ENCODE results near the gene DPYD. TPM values are rescaled to one million over a fixed set of nuclear protein-coding genes. Genes with fewer than 3 reads are reported as not detected.

Gene DPYD
- polyA plus RNA-seq, 2 donors = 6.7 to 10.0 TPM

GRCh38 chr1:97599447-97599846 is 321.4 kb downstream of the DPYD start:
- 72 to 76% methylated on average over 2 of the region's 2 CpGs for WGBS, 2 donors
- Histone ChIP-seq H3K27me3 (ENCODE audit: control insufficient read depth in 1 of 2, insufficient read depth in 2 of 2, low read length in 2 of 2) (no peaks in the 10 kb centered on the region), H3K36me3 (ENCODE audit: control insufficient read depth in 2 of 2, insufficient read depth in 2 of 2, low read length in 1 of 2) (no peaks in the 10 kb centered on the region), H3K27ac (ENCODE audit: low read depth in 2 of 2, low read length in 1 of 2) (no peak overlapping the region), H3K9me3 (ENCODE audit: control insufficient read depth in 2 of 2, insufficient read depth in 1 of 2, low read depth in 1 of 2, low read length in 1 of 2) (no peaks in the 10 kb centered on the region), H3K4me3 (ENCODE audit: low read depth in 1 of 2, low read length in 2 of 2) (no peak overlapping the region), H3K4me1 (ENCODE audit: control insufficient read depth in 2 of 2, insufficient read depth in 2 of 2, low read length in 1 of 2) (no peaks in the 10 kb centered on the region)

- Histone ChIP-seq H3K27me3 (ENCODE audit: control insufficient read depth in 1 of 2, insufficient read depth in 2 of 2, low read length in 2 of 2) (no peaks in the 10 kb centered on the region), H3K9me3 (ENCODE audit: control insufficient read depth in 2 of 2, insufficient read depth in 1 of 2, low read depth in 1 of 2, low read length in 1 of 2) (no peaks in the 10 kb centered on the region)
- 93 to 96% methylated on average over 8 of the region's 8 CpGs for WGBS, 2 donors
These were observed 327.6 kb downstream of the DPYD start for GRCh38 chr1:97593192-97593591.

DNA sequence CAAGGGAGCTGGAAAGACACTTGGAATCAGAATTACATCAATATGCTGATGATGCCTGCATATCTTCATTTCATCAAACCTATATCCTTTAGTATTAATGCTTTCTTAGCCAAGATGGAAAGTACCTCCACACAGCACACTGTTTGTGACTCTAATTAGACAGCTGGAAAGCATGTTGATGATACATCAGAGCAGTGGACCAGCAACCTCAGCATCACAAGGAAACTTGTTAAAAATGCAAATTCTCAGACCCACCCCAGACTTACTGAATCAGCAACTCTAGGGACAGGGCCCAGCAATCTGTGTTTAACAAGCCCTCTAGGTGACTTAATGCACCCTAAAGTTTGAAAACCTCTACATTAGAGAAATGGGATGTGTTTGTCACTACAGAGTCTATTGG is 332.1 kb downstream of the DPYD start:
- Histone ChIP-seq H3K27ac (ENCODE audit: low read depth in 2 of 2, low read length in 1 of 2) (no peak overlapping the region), H3K4me1 (ENCODE audit: control insufficient read depth in 2 of 2, insufficient read depth in 2 of 2, low read length in 1 of 2) (no peaks in the 10 kb centered on the region), H3K36me3 (ENCODE audit: control insufficient read depth in 2 of 2, insufficient read depth in 2 of 2, low read length in 1 of 2) (no peaks in the 10 kb centered on the region), H3K27me3 (ENCODE audit: control insufficient read depth in 1 of 2, insufficient read depth in 2 of 2, low read length in 2 of 2) (no peaks in the 10 kb centered on the region), H3K9me3 (ENCODE audit: control insufficient read depth in 2 of 2, insufficient read depth in 1 of 2, low read depth in 1 of 2, low read length in 1 of 2) (no peaks in the 10 kb centered on the region), H3K4me3 (ENCODE audit: low read depth in 1 of 2, low read length in 2 of 2) (no peak overlapping the region)

More at GRCh38 chr1:97593192-97593591, 327.6 kb downstream of the DPYD start:
- Histone ChIP-seq H3K4me1 (ENCODE audit: control insufficient read depth in 2 of 2, insufficient read depth in 2 of 2, low read length in 1 of 2) (no peaks in the 10 kb centered on the region), H3K4me3 (ENCODE audit: low read depth in 1 of 2, low read length in 2 of 2) (no peak overlapping the region), H3K36me3 (ENCODE audit: control insufficient read depth in 2 of 2, insufficient read depth in 2 of 2, low read length in 1 of 2) (no peaks in the 10 kb centered on the region), H3K27ac (ENCODE audit: low read depth in 2 of 2, low read length in 1 of 2) (no peak overlapping the region)

DNA sequence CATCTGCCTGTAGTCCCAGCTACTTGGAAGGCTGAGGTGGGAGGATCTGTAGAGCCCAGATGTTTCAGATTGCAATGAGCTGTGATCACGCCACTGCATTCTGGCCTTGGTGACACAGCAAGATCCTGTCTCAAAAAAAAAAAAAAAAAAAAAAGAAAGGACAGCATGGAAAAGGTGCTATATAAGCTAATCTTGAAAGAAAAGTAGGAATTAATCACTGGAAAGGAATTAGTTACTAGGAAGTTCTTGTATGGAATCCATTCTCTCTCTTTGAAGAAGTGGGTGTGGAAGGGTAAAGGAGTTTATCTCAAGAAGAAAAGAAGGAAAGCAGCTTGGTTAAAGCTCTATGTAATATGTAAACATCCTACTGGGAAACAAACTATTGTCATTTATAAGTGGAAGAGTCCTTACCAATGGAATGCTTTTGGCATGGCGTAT is 339.2 kb downstream of the DPYD start:
- Histone ChIP-seq H3K4me3 (ENCODE audit: low read depth in 1 of 2, low read length in 2 of 2) (no peak overlapping the region), H3K27me3 (ENCODE audit: control insufficient read depth in 1 of 2, insufficient read depth in 2 of 2, low read length in 2 of 2) (no peaks in the 10 kb centered on the region), H3K4me1 (ENCODE audit: control insufficient read depth in 2 of 2, insufficient read depth in 2 of 2, low read length in 1 of 2) (no peaks in the 10 kb centered on the region), H3K9me3 (ENCODE audit: control insufficient read depth in 2 of 2, insufficient read depth in 1 of 2, low read depth in 1 of 2, low read length in 1 of 2) (no peaks in the 10 kb centered on the region), H3K27ac (ENCODE audit: low read depth in 2 of 2, low read length in 1 of 2) (no peak overlapping the region), H3K36me3 (ENCODE audit: control insufficient read depth in 2 of 2, insufficient read depth in 2 of 2, low read length in 1 of 2) (no peaks in the 10 kb centered on the region)
- WGBS, 2 donors = 95 to 96% methylated on average over 2 of the region's 2 CpGs

GRCh38 chr1:97577613-97578012 is 343.2 kb downstream of the DPYD start:
- Histone ChIP-seq H3K36me3 (ENCODE audit: control insufficient read depth in 2 of 2, insufficient read depth in 2 of 2, low read length in 1 of 2) (no peaks in the 10 kb centered on the region), H3K27me3 (ENCODE audit: control insufficient read depth in 1 of 2, insufficient read depth in 2 of 2, low read length in 2 of 2) (no peaks in the 10 kb centered on the region), H3K27ac (ENCODE audit: low read depth in 2 of 2, low read length in 1 of 2) (no peak overlapping the region), H3K4me3 (ENCODE audit: low read depth in 1 of 2, low read length in 2 of 2) (no peak overlapping the region), H3K4me1 (ENCODE audit: control insufficient read depth in 2 of 2, insufficient read depth in 2 of 2, low read length in 1 of 2) (no peaks in the 10 kb centered on the region), H3K9me3 (ENCODE audit: control insufficient read depth in 2 of 2, insufficient read depth in 1 of 2, low read depth in 1 of 2, low read length in 1 of 2) (no peaks in the 10 kb centered on the region)
- 95 to 97% methylated on average over 4 of the region's 4 CpGs for WGBS, 2 donors

DNA sequence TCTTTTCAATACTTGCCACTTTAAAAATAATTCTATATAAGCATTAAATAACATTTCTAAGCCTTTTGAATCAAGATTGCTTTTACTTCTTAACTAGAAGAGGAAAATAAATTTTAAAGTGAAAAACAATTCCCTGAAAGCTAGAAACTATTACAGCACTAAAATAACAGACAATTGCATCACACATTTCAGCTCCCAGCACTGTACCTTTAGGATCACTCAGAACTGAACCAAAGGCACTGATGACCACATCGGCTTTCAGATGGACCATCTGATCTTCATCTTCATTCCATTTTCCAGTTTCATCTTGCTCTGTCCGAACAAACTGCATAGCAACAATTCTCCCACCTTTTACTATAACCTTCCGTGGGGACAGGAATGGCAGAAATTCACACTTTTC is 347.3 kb downstream of the DPYD start:
- 91 to 98% methylated on average over 3 of the region's 3 CpGs for WGBS, 2 donors
- Histone ChIP-seq H3K27me3 (ENCODE audit: control insufficient read depth in 1 of 2, insufficient read depth in 2 of 2, low read length in 2 of 2) (no peaks in the 10 kb centered on the region), H3K36me3 (ENCODE audit: control insufficient read depth in 2 of 2, insufficient read depth in 2 of 2, low read length in 1 of 2) (no peaks in the 10 kb centered on the region), H3K9me3 (ENCODE audit: control insufficient read depth in 2 of 2, insufficient read depth in 1 of 2, low read depth in 1 of 2, low read length in 1 of 2) (no peaks in the 10 kb centered on the region), H3K27ac (ENCODE audit: low read depth in 2 of 2, low read length in 1 of 2) (no peak overlapping the region), H3K4me1 (ENCODE audit: control insufficient read depth in 2 of 2, insufficient read depth in 2 of 2, low read length in 1 of 2) (no peaks in the 10 kb centered on the region), H3K4me3 (ENCODE audit: low read depth in 1 of 2, low read length in 2 of 2) (no peak overlapping the region)

GRCh38 chr1:97572561-97572960 is 348.3 kb downstream of the DPYD start:
- H3K4me3 ChIP-seq (ENCODE audit: low read depth in 1 of 2, low read length in 2 of 2) = no peak overlapping the region
- WGBS, 2 donors = 70 to 78% methylated on average over 1 of the region's 1 CpG
- no peaks in the 10 kb centered on the region for H3K9me3 ChIP-seq (ENCODE audit: control insufficient read depth in 2 of 2, insufficient read depth in 1 of 2, low read depth in 1 of 2, low read length in 1 of 2)
- no peaks in the 10 kb centered on the region for H3K36me3 ChIP-seq (ENCODE audit: control insufficient read depth in 2 of 2, insufficient read depth in 2 of 2, low read length in 1 of 2)
- H3K27ac ChIP-seq (ENCODE audit: low read depth in 2 of 2, low read length in 1 of 2) = no peak overlapping the region
- no peaks in the 10 kb centered on the region for H3K4me1 ChIP-seq (ENCODE audit: control insufficient read depth in 2 of 2, insufficient read depth in 2 of 2, low read length in 1 of 2)
- no peaks in the 10 kb centered on the region for H3K27me3 ChIP-seq (ENCODE audit: control insufficient read depth in 1 of 2, insufficient read depth in 2 of 2, low read length in 2 of 2)

GRCh38 chr1:97571760-97572159 is 349.1 kb downstream of the DPYD start:
- H3K4me3 ChIP-seq (ENCODE audit: low read depth in 1 of 2, low read length in 2 of 2) = no peak overlapping the region
- WGBS, 2 donors = 84 to 91% methylated on average over 1 of the region's 1 CpG
- no peaks in the 10 kb centered on the region for H3K4me1 ChIP-seq (ENCODE audit: control insufficient read depth in 2 of 2, insufficient read depth in 2 of 2, low read length in 1 of 2)
- no peak overlapping the region for H3K27ac ChIP-seq (ENCODE audit: low read depth in 2 of 2, low read length in 1 of 2)
- no peaks in the 10 kb centered on the region for H3K9me3 ChIP-seq (ENCODE audit: control insufficient read depth in 2 of 2, insufficient read depth in 1 of 2, low read depth in 1 of 2, low read length in 1 of 2)
- no peaks in the 10 kb centered on the region for H3K27me3 ChIP-seq (ENCODE audit: control insufficient read depth in 1 of 2, insufficient read depth in 2 of 2, low read length in 2 of 2)
- no peaks in the 10 kb centered on the region for H3K36me3 ChIP-seq (ENCODE audit: control insufficient read depth in 2 of 2, insufficient read depth in 2 of 2, low read length in 1 of 2)

DNA sequence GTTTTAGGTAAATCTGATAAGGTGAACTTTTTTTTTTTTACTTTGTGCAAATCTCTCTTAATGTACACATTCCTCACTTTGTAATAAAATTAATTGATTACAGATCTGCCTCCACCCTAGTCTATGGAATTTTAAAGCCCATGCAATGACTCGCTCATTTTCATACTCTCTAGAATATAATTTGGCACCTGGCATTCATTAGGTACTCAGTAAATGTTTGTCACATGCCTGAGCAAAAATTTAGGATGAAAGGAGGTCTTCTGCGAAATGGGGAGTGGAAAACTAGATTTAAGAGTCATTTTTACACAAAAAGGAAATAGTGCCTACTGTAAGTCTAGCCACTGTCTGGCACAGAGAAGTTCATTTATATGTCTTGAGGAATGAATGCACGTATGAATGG is 350.1 kb downstream of the DPYD start:
- Histone ChIP-seq H3K9me3 (ENCODE audit: control insufficient read depth in 2 of 2, insufficient read depth in 1 of 2, low read depth in 1 of 2, low read length in 1 of 2) (no peaks in the 10 kb centered on the region), H3K27me3 (ENCODE audit: control insufficient read depth in 1 of 2, insufficient read depth in 2 of 2, low read length in 2 of 2) (no peaks in the 10 kb centered on the region), H3K4me3 (ENCODE audit: low read depth in 1 of 2, low read length in 2 of 2) (no peak overlapping the region), H3K27ac (ENCODE audit: low read depth in 2 of 2, low read length in 1 of 2) (no peak overlapping the region), H3K36me3 (ENCODE audit: control insufficient read depth in 2 of 2, insufficient read depth in 2 of 2, low read length in 1 of 2) (no peaks in the 10 kb centered on the region), H3K4me1 (ENCODE audit: control insufficient read depth in 2 of 2, insufficient read depth in 2 of 2, low read length in 1 of 2) (no peaks in the 10 kb centered on the region)
- 92 to 96% methylated on average over 3 of the region's 3 CpGs for WGBS, 2 donors

- Histone ChIP-seq H3K4me1 (ENCODE audit: control insufficient read depth in 2 of 2, insufficient read depth in 2 of 2, low read length in 1 of 2) (no peaks in the 10 kb centered on the region), H3K4me3 (ENCODE audit: low read depth in 1 of 2, low read length in 2 of 2) (no peak overlapping the region), H3K36me3 (ENCODE audit: control insufficient read depth in 2 of 2, insufficient read depth in 2 of 2, low read length in 1 of 2) (no peaks in the 10 kb centered on the region), H3K27me3 (ENCODE audit: control insufficient read depth in 1 of 2, insufficient read depth in 2 of 2, low read length in 2 of 2) (no peaks in the 10 kb centered on the region), H3K9me3 (ENCODE audit: control insufficient read depth in 2 of 2, insufficient read depth in 1 of 2, low read depth in 1 of 2, low read length in 1 of 2) (no peaks in the 10 kb centered on the region), H3K27ac (ENCODE audit: low read depth in 2 of 2, low read length in 1 of 2) (no peak overlapping the region)
- WGBS, 2 donors = 88 to 92% methylated on average over 4 of the region's 4 CpGs
These were observed 353.7 kb downstream of the DPYD start for GRCh38 chr1:97567000-97567749.
